ENCODE results near the gene GDI2. TPM values are rescaled to one million over a fixed set of nuclear protein-coding genes. Genes with fewer than 3 reads are reported as not detected.
A peak's percentile ranks its signal among the peaks of the same experiment; 100 is the strongest.
"Not testable (repeated sequence)": the region's sequence is repeated elsewhere in the genome, so short reads cannot be mapped to it uniquely, and the experiment has no call there.

Gene GDI2
- total RNA-seq, 1 experiment from 2014 or later = 196 TPM

- POLR2A ChIA-PET (ENCODE audit: unreplicated experiment) = no interaction called here
- Histone ChIP-seq H3K9me3 (ENCODE audit: insufficient read depth, low read depth) (no peaks in the 10 kb centered on the region), H2AFZ (no peak overlapping the region), H3K27me3 (ENCODE audit: insufficient read depth, low read depth) (no peaks in the 10 kb centered on the region), H3K36me3 (ENCODE audit: low read depth) (peaks cover 29% of the 10 kb centered on the region), H3K4me1 (replicated peaks; ENCODE audit: insufficient read depth) (no peaks in the 10 kb centered on the region), H3F3A (ENCODE audit: insufficient read depth, low read depth) (0 out of 2 replicates have a peak, but pooled peaks cover 3% of the 10 kb centered on the region), H3K4me3 (no peak overlapping the region), H3K4me2 (no peak overlapping the region), H3K9me2 (ENCODE audit: insufficient read depth) (no peaks in the 10 kb centered on the region), H4K20me1 (ENCODE audit: insufficient read depth) (peaks cover 12% of the 10 kb centered on the region), H3K27ac (0 out of 2 replicates have a peak overlapping the region, but pooled peaks have one; percentile 26), H3K79me2 (ENCODE audit: low read depth) (peaks cover 54% of the 10 kb centered on the region)
- TF ChIP-seq EZH2 (IDR thresholded peaks at IDR 0.05; ENCODE audit: low read depth) (no peak), CTCF (conservative IDR thresholded peaks at IDR 0.05) (no peak)
- intact Hi-C loops (cut with micrococcal nuclease; ENCODE audit: unreplicated experiment) = no loop called here
- CTCF ChIA-PET = no interaction called here
- no TSS peak for BruUV-seq (replicated peaks)
- DNase-seq = no peak
These were observed 31.1 kb downstream of the GDI2 start for GRCh38 chr10:5782174-5782573.

- H3K4me2 ChIP-seq = no peak overlapping the region
- no peaks in the 10 kb centered on the region for H3K9me2 ChIP-seq (ENCODE audit: insufficient read depth)
- peaks cover 26% of the 10 kb centered on the region for H4K20me1 ChIP-seq (ENCODE audit: insufficient read depth)
- H3K27me3 ChIP-seq (ENCODE audit: insufficient read depth, low read depth) = no peaks in the 10 kb centered on the region
- CTCF ChIA-PET = no interaction called here
- H3K4me3 ChIP-seq = no peak overlapping the region
- H3K79me2 ChIP-seq (ENCODE audit: low read depth) = peaks cover 76% of the 10 kb centered on the region
- H2AFZ ChIP-seq = no peak overlapping the region
- intact Hi-C loops (cut with micrococcal nuclease; ENCODE audit: unreplicated experiment) = no loop called here
- no peaks in the 10 kb centered on the region for H3K9me3 ChIP-seq (ENCODE audit: insufficient read depth, low read depth)
- TF ChIP-seq CTCF (conservative IDR thresholded peaks at IDR 0.05) (no peak), EZH2 (IDR thresholded peaks at IDR 0.05; ENCODE audit: low read depth) (no peak)
- no peak for DNase-seq
- 0 out of 2 replicates have a peak, but pooled peaks cover 3% of the 10 kb centered on the region for H3F3A ChIP-seq (ENCODE audit: insufficient read depth, low read depth)
- peaks cover 20% of the 10 kb centered on the region for H3K36me3 ChIP-seq (ENCODE audit: low read depth)
- POLR2A ChIA-PET (ENCODE audit: unreplicated experiment) = no interaction called here
- no peaks in the 10 kb centered on the region for H3K4me1 ChIP-seq (replicated peaks; ENCODE audit: insufficient read depth)
- no peak overlapping the region for H3K27ac ChIP-seq
- no TSS peak for BruUV-seq (replicated peaks)
These were observed 33.5 kb downstream of the GDI2 start for GRCh38 chr10:5779730-5780129.

GRCh38 chr10:5777758-5778157 lies 35.5 kb downstream of the GDI2 start:
- H3K9me3 ChIP-seq (ENCODE audit: insufficient read depth, low read depth); H3K4me1 ChIP-seq (replicated peaks; ENCODE audit: insufficient read depth); H3K9me2 ChIP-seq (ENCODE audit: insufficient read depth); H3K36me3 ChIP-seq (ENCODE audit: low read depth); H2AFZ ChIP-seq; H3K4me3 ChIP-seq; H3K4me2 ChIP-seq; intact Hi-C loops (cut with micrococcal nuclease; ENCODE audit: unreplicated experiment); BruUV-seq (replicated peaks); H3K27me3 ChIP-seq (ENCODE audit: insufficient read depth, low read depth); DNase-seq; H3F3A ChIP-seq (ENCODE audit: insufficient read depth, low read depth); H3K27ac ChIP-seq; POLR2A ChIA-PET (ENCODE audit: unreplicated experiment); CTCF ChIA-PET: not testable (repeated sequence)
- H4K20me1 ChIP-seq (ENCODE audit: insufficient read depth) = peaks cover 26% of the 10 kb centered on the region
- peaks cover 71% of the 10 kb centered on the region for H3K79me2 ChIP-seq (ENCODE audit: low read depth)

GRCh38 chr10:5776881-5777197 lies 36.4 kb downstream of the GDI2 start:
- intact Hi-C loops (cut with micrococcal nuclease; ENCODE audit: unreplicated experiment) = no loop called here
- ChIA-PET POLR2A (ENCODE audit: unreplicated experiment) (no interaction called here), CTCF (no interaction called here)
- H3K4me1 ChIP-seq (replicated peaks; ENCODE audit: insufficient read depth) = no peaks in the 10 kb centered on the region
- peaks cover 63% of the 10 kb centered on the region for H3K79me2 ChIP-seq (ENCODE audit: low read depth)
- H3K36me3 ChIP-seq (ENCODE audit: low read depth) = 0 out of 2 replicates have a peak, but pooled peaks cover 3% of the 10 kb centered on the region
- no peak overlapping the region for H2AFZ ChIP-seq
- TF ChIP-seq EZH2 (IDR thresholded peaks at IDR 0.05; ENCODE audit: low read depth) = no peak
- TF ChIP-seq CTCF (conservative IDR thresholded peaks at IDR 0.05) = no peak
- no TSS peak for BruUV-seq (replicated peaks)
- H3K4me3 ChIP-seq = no peak overlapping the region
- H3K4me2 ChIP-seq = no peak overlapping the region
- no peak overlapping the region for H3K27ac ChIP-seq
- no peaks in the 10 kb centered on the region for H3K9me2 ChIP-seq (ENCODE audit: insufficient read depth)
- no peaks in the 10 kb centered on the region for H3K27me3 ChIP-seq (ENCODE audit: insufficient read depth, low read depth)
- no peaks in the 10 kb centered on the region for H3K9me3 ChIP-seq (ENCODE audit: insufficient read depth, low read depth)
- no peak for DNase-seq
- 0 out of 2 replicates have a peak, but pooled peaks cover 3% of the 10 kb centered on the region for H3F3A ChIP-seq (ENCODE audit: insufficient read depth, low read depth)
- peaks cover 26% of the 10 kb centered on the region for H4K20me1 ChIP-seq (ENCODE audit: insufficient read depth)

Measured in PC-9 (cell line).